ENCODE data around the gene NACC1.

Gene NACC1

DNA sequence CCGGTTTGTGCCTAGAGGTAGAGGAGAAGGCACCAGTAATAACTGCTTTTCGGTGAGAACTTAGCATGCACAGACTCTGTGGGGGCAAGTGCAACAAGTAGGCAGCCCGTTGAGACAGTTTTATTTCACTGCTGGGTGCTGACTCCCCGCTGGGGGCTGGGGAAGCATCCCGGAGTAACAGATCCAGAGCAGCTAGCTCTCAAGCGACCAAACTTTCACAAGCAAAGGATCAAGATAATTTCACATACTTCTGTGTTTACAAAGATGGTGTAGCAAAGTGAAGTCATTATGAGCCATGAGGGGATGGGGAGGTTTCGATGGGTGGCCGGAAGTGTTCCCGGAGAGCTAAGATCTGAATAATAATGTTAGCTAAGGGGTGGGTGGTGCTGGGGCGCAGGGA lies 2.8 kb downstream of the NACC1 start:
- TF ChIP-seq, protein P1, sequence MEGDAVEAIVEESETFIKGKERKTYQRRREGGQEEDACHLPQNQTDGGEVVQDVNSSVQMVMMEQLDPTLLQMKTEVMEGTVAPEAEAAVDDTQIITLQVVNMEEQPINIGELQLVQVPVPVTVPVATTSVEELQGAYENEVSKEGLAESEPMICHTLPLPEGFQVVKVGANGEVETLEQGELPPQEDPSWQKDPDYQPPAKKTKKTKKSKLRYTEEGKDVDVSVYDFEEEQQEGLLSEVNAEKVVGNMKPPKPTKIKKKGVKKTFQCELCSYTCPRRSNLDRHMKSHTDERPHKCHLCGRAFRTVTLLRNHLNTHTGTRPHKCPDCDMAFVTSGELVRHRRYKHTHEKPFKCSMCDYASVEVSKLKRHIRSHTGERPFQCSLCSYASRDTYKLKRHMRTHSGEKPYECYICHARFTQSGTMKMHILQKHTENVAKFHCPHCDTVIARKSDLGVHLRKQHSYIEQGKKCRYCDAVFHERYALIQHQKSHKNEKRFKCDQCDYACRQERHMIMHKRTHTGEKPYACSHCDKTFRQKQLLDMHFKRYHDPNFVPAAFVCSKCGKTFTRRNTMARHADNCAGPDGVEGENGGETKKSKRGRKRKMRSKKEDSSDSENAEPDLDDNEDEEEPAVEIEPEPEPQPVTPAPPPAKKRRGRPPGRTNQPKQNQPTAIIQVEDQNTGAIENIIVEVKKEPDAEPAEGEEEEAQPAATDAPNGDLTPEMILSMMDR (IDR thresholded peaks at IDR 0.05; ENCODE audit: control extremely low read depth, extremely low read depth, low read depth, missing control alignments) = no peak
- ChIA-PET CTCF (interaction anchor here (1.4 to 1.8 kb wide), 4 partner anchors 10 to 28 kb away, joined by 3 to 6 read pairs (median 4); no protein-coding TSS in a partner anchor), POLR2A (no interaction called here)
- no peak for DNase-seq (ENCODE audit: extremely low spot score)

DNA sequence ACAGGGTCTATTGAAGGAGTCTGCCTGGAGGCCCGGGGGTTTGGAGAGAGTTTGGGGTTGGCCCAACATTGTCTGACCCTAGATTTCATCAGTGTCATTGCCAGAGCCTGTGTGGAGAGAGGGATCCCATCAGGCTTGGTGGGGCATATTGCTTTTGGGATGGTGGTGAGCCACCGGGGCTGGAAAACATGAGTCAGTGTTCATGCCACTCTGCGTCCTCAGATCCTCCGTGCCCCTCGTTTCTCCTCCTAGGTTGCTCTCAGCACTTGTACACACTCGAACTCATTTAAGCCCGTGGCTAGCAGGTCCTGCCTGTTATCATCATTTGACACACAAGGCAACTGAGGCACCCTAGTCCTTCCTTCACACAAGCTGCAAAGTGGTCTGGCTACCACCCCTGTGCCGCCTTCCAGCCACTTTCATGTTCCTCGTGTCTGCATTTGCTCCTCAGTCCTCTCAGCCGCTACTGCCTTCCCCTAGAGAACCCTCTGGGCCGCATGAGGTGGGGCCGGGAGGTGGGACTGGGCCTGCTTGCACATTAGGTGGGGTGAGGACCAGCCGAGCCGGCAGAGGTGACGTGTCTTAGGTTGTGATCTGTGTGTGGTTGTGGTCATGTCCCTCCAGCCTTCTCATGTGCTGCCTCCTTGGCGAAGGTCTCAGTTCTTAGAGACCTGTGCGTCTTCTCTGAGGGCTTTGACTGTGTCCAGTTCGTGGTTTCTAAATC lies 3.6 kb downstream of the NACC1 start:
- POLR2A ChIA-PET = no interaction called here
- DNase-seq (ENCODE audit: extremely low spot score) = no peak
- CTCF ChIA-PET = interaction anchor here (1.4 to 1.8 kb wide), 2 partner anchors 9 to 10 kb away, joined by 4 to 5 read pairs; no protein-coding TSS in a partner anchor
- TF ChIP-seq, protein P1 (IDR thresholded peaks at IDR 0.05; ENCODE audit: control extremely low read depth, extremely low read depth, low read depth, missing control alignments) = no peak

GRCh38 chr19:13122275-13122878 lies 4.3 kb downstream of the NACC1 start:
- DNase-seq (ENCODE audit: extremely low spot score) = no peak
- POLR2A ChIA-PET = no interaction called here
- CTCF ChIA-PET = no interaction called here
- TF ChIP-seq, protein P1 (IDR thresholded peaks at IDR 0.05; ENCODE audit: control extremely low read depth, extremely low read depth, low read depth, missing control alignments) = no peak

DNA sequence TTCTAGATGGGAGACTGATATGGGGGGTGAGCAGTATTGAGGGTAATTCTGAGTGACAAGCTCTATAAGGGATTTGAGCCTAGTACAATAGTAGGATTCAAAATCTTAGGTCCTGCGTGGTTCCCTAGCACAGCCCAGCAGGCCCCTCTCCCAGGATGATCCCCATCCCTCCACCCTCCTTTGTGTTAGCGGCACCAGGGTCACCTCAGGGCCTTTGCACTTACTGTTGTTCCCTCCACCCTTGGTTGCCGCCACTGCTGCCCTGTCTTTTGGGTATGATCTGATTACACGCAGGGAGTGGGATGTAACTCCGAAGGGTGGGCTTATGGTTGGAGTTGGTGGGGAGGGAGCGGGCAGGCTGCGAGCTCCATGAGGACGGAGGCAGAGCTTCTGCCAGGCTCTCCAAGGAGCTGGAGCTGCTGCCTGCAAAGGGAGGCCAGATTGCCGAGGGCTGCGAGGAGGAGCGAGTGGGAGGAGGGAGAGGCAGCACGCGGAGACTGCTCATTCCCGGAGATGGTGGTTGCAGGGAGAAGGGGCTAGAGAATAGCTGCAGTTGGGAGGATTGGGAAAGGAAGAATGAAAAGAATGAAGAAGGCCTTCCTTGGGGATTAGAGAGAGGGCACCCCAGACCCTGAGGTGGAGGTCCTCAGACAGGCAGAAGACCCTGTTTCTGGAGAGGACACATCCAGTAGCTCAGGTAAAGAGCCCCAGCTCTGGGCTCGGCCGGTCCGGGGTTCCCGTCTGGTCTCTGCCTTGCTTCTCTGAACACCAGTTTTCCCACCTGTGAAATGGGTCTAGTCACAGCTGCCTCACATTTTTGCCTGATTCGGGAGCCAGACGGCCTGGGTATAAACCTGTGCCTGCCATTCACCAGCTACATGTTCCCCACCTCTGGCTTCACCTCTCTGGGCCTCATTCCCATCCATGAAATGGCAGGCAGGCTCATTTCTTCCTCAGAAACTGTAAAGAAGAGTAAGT lies 5.2 kb downstream of the NACC1 start:
- no peak for DNase-seq (ENCODE audit: extremely low spot score)
- CTCF ChIA-PET = interaction anchor here (0.7 to 0.8 kb wide), 2 partner anchors 19 to 26 kb away, joined by 3 read pairs; partner anchors contain the start of genes IER2 and STX10
- POLR2A ChIA-PET = no interaction called here
- TF ChIP-seq, protein P1 (IDR thresholded peaks at IDR 0.05; ENCODE audit: control extremely low read depth, extremely low read depth, low read depth, missing control alignments) = no peak

DNA sequence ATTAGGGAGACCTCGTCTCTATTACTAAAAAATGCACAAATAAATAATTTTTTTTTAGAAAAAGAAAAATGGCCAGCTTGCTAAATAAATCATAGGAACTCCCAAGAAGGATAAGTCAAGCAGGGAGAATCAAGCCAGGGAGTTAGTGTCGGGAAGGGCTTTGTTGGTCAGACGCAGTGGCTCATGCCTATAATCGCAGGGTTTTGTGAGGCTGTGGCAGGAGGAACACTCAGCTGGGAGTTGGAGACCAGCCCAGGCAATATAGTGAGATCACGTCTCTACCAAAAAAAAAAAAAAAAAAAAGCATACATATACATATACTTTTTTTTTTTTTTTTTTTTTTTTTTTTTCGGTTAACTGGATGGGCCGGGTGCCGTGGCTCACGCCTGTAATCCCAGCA lies 9.0 kb downstream of the NACC1 start:
- TF ChIP-seq, protein P1 (IDR thresholded peaks at IDR 0.05; ENCODE audit: control extremely low read depth, extremely low read depth, low read depth, missing control alignments) = no peak
- POLR2A ChIA-PET = no interaction called here
- DNase-seq (ENCODE audit: extremely low spot score) = no peak
- CTCF ChIA-PET = interaction anchor here (1.0 to 2.3 kb wide), 2 partner anchors 23 to 162 kb away, joined by 4 to 9 read pairs; partner anchors contain the start of genes IER2 and STX10
